ENCODE measurements around the gene ABCC1.
"Not testable (repeated sequence)": the region's sequence is repeated elsewhere in the genome, so short reads cannot be mapped to it uniquely, and the experiment has no call there.

ABCC1 gene

DNA sequence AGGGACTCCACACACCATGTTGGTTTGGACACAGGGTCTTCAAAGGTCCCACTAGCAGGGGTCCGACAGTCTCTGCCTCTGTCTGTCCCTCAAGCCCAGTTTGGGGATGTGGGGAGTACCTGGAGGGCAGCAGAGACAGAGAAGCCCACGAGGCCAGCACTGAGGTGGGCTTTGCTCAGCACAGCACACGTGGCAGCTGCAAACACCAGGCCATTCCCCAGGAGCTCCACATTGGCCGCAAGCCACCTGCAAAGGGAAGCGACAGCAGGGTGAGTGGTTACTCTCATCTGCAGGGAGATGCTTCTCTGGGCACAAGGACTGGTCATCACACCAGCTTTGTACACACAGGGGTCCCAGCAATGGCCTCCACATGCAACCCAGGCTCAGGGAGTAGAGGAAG lies 211.9 kb downstream of the ABCC1 start:
- DNase-seq (ENCODE audit: low read depth, low spot score), result no peak
- Histone ChIP-seq H3K4me1 (ENCODE audit: control insufficient read depth, insufficient read depth, low read length) (no peaks in the 10 kb centered on the region), H3K36me3 (ENCODE audit: control insufficient read depth, insufficient read depth, low read length) (no peaks in the 10 kb centered on the region), H3K9me3 (ENCODE audit: control insufficient read depth, insufficient read depth, low read length) (no peaks in the 10 kb centered on the region; the same call in 1 of the 2 replicates), H3K27ac (ENCODE audit: low read length) (no peak overlapping the region), H3K27me3 (ENCODE audit: control insufficient read depth, insufficient read depth, low read length) (no peaks in the 10 kb centered on the region), H3K4me3 (ENCODE audit: low read length) (no peak overlapping the region)
- WGBS (ENCODE audit: insufficient coverage, insufficient read length), result no CpG with 5 or more reads among the region's 5 CpGs

GRCh38 chr16:16161840-16162239 lies 212.4 kb downstream of the ABCC1 start:
- not testable (repeated sequence) for H3K9me3 ChIP-seq (ENCODE audit: control insufficient read depth, insufficient read depth, low read length)

DNA sequence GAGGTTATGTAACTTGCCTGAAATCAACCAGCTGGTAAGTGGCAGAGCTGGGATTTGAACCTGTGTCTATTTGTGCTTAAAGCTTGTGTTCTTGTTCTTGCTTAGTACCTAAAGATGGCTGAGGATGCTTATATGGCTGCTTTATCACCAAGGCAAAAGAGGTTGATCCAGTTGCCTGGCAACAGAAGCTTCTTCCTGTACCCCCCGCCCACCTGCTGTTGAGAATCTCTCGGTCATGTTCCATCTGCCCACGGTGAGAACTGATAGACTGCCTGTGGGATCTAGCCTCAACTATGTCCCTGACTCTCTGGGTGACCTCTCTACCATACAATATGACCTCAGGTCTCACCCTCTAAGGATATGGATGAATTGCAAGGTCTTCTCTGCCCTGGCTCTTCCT lies 213.2 kb downstream of the ABCC1 start:
- no peak overlapping the region for H3K4me3 ChIP-seq (ENCODE audit: low read length)
- H3K27me3 ChIP-seq (ENCODE audit: control insufficient read depth, insufficient read depth, low read length), result no peaks in the 10 kb centered on the region
- H3K4me1 ChIP-seq (ENCODE audit: control insufficient read depth, insufficient read depth, low read length), result no peaks in the 10 kb centered on the region
- WGBS (ENCODE audit: insufficient coverage, insufficient read length), result no CpG with 5 or more reads among the region's 3 CpGs
- H3K9me3 ChIP-seq (ENCODE audit: control insufficient read depth, insufficient read depth, low read length), result no peaks in the 10 kb centered on the region; the same call in 1 of the 2 replicates
- H3K27ac ChIP-seq (ENCODE audit: low read length), result no peak overlapping the region
- no peaks in the 10 kb centered on the region for H3K36me3 ChIP-seq (ENCODE audit: control insufficient read depth, insufficient read depth, low read length)
- DNase-seq (ENCODE audit: low read depth, low spot score), result no peak

More at GRCh38 chr16:16161840-16162239, 212.4 kb downstream of the ABCC1 start:
- H3K27ac ChIP-seq (ENCODE audit: low read length); H3K4me3 ChIP-seq (ENCODE audit: low read length); H3K27me3 ChIP-seq (ENCODE audit: control insufficient read depth, insufficient read depth, low read length); H3K36me3 ChIP-seq (ENCODE audit: control insufficient read depth, insufficient read depth, low read length); DNase-seq (ENCODE audit: low read depth, low spot score); H3K4me1 ChIP-seq (ENCODE audit: control insufficient read depth, insufficient read depth, low read length): not testable (repeated sequence)
- no CpG with 5 or more reads among the region's 5 CpGs for WGBS (ENCODE audit: insufficient coverage, insufficient read length)

DNA sequence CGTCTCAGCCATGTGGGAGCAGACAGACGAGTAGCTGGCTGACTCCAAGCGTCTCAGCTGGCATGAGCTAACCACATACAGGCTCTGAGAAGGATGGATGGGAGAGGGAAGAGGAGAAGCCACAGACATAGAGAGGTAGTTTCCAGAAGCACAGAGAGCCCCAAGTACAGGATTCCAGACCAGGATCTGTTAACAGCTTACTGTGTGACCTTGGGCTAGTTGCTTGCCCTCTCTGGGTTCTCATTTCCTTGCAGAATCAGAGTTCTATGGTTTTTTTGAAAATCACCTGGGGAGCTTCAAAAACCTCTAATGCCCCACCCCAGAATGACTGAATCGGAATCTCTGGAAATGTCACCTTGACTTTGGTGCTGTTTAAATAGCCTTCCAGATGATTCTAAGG lies 213.7 kb downstream of the ABCC1 start:
- WGBS (ENCODE audit: insufficient coverage, insufficient read length), result no CpG with 5 or more reads among the region's 4 CpGs
- no peaks in the 10 kb centered on the region for H3K27me3 ChIP-seq (ENCODE audit: control insufficient read depth, insufficient read depth, low read length)
- no peaks in the 10 kb centered on the region for H3K4me1 ChIP-seq (ENCODE audit: control insufficient read depth, insufficient read depth, low read length)
- no peaks in the 10 kb centered on the region; the same call in 1 of the 2 replicates for H3K9me3 ChIP-seq (ENCODE audit: control insufficient read depth, insufficient read depth, low read length)
- no peak overlapping the region for H3K27ac ChIP-seq (ENCODE audit: low read length)
- no peak overlapping the region for H3K4me3 ChIP-seq (ENCODE audit: low read length)
- no peak for DNase-seq (ENCODE audit: low read depth, low spot score)
- H3K36me3 ChIP-seq (ENCODE audit: control insufficient read depth, insufficient read depth, low read length), result no peaks in the 10 kb centered on the region

DNA sequence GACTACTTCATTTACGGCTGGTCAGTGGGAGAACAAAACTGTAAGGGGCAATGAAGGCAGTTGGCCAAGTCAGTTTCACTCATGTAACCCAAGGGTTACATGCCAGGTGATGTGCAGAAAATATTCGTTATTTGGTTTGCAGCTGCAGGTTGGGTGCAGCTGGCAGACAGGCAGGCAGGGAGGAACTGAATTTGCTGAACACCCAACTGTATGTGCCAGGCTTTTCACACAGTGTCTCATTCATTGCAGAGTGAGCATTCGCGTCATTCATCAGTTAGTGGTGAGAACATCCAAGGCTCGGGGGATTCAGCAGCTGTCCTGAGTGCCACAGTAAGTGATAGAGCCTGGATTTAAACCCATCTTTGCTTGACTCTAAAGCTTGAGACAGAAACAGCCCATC lies 214.2 kb downstream of the ABCC1 start:
- Histone ChIP-seq H3K27ac (ENCODE audit: low read length) (no peak overlapping the region), H3K4me1 (ENCODE audit: control insufficient read depth, insufficient read depth, low read length) (no peaks in the 10 kb centered on the region), H3K27me3 (ENCODE audit: control insufficient read depth, insufficient read depth, low read length) (no peaks in the 10 kb centered on the region), H3K9me3 (ENCODE audit: control insufficient read depth, insufficient read depth, low read length) (no peaks in the 10 kb centered on the region; the same call in 1 of the 2 replicates), H3K4me3 (ENCODE audit: low read length) (no peak overlapping the region), H3K36me3 (ENCODE audit: control insufficient read depth, insufficient read depth, low read length) (no peaks in the 10 kb centered on the region)
- no CpG with 5 or more reads among the region's 5 CpGs for WGBS (ENCODE audit: insufficient coverage, insufficient read length)
- DNase-seq (ENCODE audit: low read depth, low spot score), result no peak

DNA sequence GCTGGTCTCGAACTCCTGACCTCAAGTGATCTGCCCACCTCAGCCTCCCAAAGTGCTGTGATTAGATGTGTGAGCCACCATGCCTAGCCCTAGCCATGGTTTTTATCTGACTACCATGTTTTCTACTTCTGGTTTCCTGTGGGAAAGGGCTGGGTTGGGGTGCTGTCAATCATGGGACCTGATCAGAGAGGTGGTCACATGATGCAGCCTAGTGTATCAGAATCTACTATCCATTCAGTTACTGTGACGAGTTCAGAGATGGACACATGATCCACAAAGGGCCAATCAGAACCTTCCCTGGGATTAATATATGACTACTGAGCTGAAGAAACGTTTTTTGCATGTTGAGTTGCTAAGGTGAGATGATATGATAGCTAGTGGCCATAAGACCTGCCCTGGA lies 214.8 kb downstream of the ABCC1 start:
- H3K9me3 ChIP-seq (ENCODE audit: control insufficient read depth, insufficient read depth, low read length), result no peaks in the 10 kb centered on the region; the same call in 1 of the 2 replicates
- no peaks in the 10 kb centered on the region for H3K27me3 ChIP-seq (ENCODE audit: control insufficient read depth, insufficient read depth, low read length)
- DNase-seq (ENCODE audit: low read depth, low spot score), result no peak
- H3K4me1 ChIP-seq (ENCODE audit: control insufficient read depth, insufficient read depth, low read length), result no peaks in the 10 kb centered on the region
- no peak overlapping the region for H3K4me3 ChIP-seq (ENCODE audit: low read length)
- no peaks in the 10 kb centered on the region for H3K36me3 ChIP-seq (ENCODE audit: control insufficient read depth, insufficient read depth, low read length)
- no CpG with 5 or more reads among the region's 3 CpGs for WGBS (ENCODE audit: insufficient coverage, insufficient read length)
- H3K27ac ChIP-seq (ENCODE audit: low read length), result no peak overlapping the region

GRCh38 chr16:16166085-16166484 lies 216.7 kb downstream of the ABCC1 start:
- no CpG with 5 or more reads among the region's 7 CpGs for WGBS (ENCODE audit: insufficient coverage, insufficient read length)
- Histone ChIP-seq H3K4me1 (ENCODE audit: control insufficient read depth, insufficient read depth, low read length) (peaks cover 3% of the 10 kb centered on the region; the same call in 1 of the 2 replicates), H3K4me3 (ENCODE audit: low read length) (no peak overlapping the region), H3K36me3 (ENCODE audit: control insufficient read depth, insufficient read depth, low read length) (no peaks in the 10 kb centered on the region), H3K9me3 (ENCODE audit: control insufficient read depth, insufficient read depth, low read length) (no peaks in the 10 kb centered on the region; the same call in 1 of the 2 replicates), H3K27ac (ENCODE audit: low read length) (no peak overlapping the region), H3K27me3 (ENCODE audit: control insufficient read depth, insufficient read depth, low read length) (no peaks in the 10 kb centered on the region)
- DNase-seq (ENCODE audit: low read depth, low spot score), result no peak

GRCh38 chr16:16166949-16167348 lies 217.5 kb downstream of the ABCC1 start:
- Histone ChIP-seq H3K27me3 (ENCODE audit: control insufficient read depth, insufficient read depth, low read length) (no peaks in the 10 kb centered on the region), H3K9me3 (ENCODE audit: control insufficient read depth, insufficient read depth, low read length) (no peaks in the 10 kb centered on the region; the same call in 1 of the 2 replicates), H3K4me3 (ENCODE audit: low read length) (no peak overlapping the region), H3K36me3 (ENCODE audit: control insufficient read depth, insufficient read depth, low read length) (no peaks in the 10 kb centered on the region), H3K27ac (ENCODE audit: low read length) (no peak overlapping the region), H3K4me1 (ENCODE audit: control insufficient read depth, insufficient read depth, low read length) (peaks cover 3% of the 10 kb centered on the region; the same call in 1 of the 2 replicates)
- WGBS (ENCODE audit: insufficient coverage, insufficient read length), result no CpG with 5 or more reads among the region's 2 CpGs
- DNase-seq (ENCODE audit: low read depth, low spot score), result no peak

DNA sequence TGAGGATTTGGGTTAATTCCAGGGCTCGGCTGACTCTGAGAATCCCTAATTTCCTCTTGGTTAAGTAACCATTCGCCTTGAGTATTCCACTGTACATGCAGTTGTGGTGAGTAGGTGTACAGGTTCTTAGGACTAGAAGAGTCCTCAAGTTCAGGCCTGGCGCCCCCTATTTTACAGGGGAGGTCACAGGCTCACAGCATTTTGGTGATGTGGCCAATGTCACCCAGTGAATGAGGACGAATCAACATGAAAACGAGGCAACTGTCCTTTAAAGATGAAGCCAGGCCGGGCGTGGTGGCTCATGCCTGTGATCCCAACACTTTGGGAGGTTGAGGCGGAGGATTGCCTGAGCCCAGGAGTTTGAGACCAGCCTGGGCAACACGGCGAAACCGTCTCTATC lies 218.5 kb downstream of the ABCC1 start:
- H3K4me3 ChIP-seq (ENCODE audit: low read length), result no peak overlapping the region
- no peaks in the 10 kb centered on the region for H3K27me3 ChIP-seq (ENCODE audit: control insufficient read depth, insufficient read depth, low read length)
- DNase-seq (ENCODE audit: low read depth, low spot score), result no peak
- no peak overlapping the region for H3K27ac ChIP-seq (ENCODE audit: low read length)
- no peaks in the 10 kb centered on the region for H3K9me3 ChIP-seq (ENCODE audit: control insufficient read depth, insufficient read depth, low read length)
- no CpG with 5 or more reads among the region's 11 CpGs for WGBS (ENCODE audit: insufficient coverage, insufficient read length)
- no peaks in the 10 kb centered on the region for H3K36me3 ChIP-seq (ENCODE audit: control insufficient read depth, insufficient read depth, low read length)
- peaks cover 3% of the 10 kb centered on the region; the same call in 1 of the 2 replicates for H3K4me1 ChIP-seq (ENCODE audit: control insufficient read depth, insufficient read depth, low read length)

DNA sequence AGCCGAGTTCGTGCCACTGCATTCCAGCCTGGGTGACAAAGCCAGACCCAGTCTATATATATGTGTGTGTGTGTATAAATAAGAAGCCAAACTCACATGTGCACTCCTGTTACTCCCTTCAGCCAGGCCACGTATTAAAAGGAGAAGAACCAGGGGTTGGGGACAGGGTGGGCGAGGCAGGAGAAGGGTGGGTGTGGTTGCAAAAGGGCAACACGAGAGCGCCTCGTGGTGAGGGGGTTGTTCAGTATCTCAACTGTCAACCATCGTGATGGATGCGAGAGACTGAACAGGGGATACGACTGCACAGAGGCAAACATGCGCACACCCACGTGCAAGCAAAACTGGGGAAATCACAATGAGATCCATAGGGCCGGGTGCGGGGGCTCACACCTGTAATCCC lies 219.0 kb downstream of the ABCC1 start:
- no CpG with 5 or more reads among the region's 14 CpGs for WGBS (ENCODE audit: insufficient coverage, insufficient read length)
- Histone ChIP-seq H3K36me3 (ENCODE audit: control insufficient read depth, insufficient read depth, low read length) (no peaks in the 10 kb centered on the region), H3K4me1 (ENCODE audit: control insufficient read depth, insufficient read depth, low read length) (peaks cover 3% of the 10 kb centered on the region; the same call in 1 of the 2 replicates), H3K9me3 (ENCODE audit: control insufficient read depth, insufficient read depth, low read length) (no peaks in the 10 kb centered on the region), H3K27ac (ENCODE audit: low read length) (no peak overlapping the region), H3K27me3 (ENCODE audit: control insufficient read depth, insufficient read depth, low read length) (no peaks in the 10 kb centered on the region), H3K4me3 (ENCODE audit: low read length) (no peak overlapping the region)
- DNase-seq (ENCODE audit: low read depth, low spot score), result no peak

GRCh38 chr16:16169615-16170014 lies 220.2 kb downstream of the ABCC1 start:
- H3K27ac ChIP-seq (ENCODE audit: low read length), result no peak overlapping the region
- WGBS (ENCODE audit: insufficient coverage, insufficient read length), result no CpG with 5 or more reads among the region's 15 CpGs
- no peaks in the 10 kb centered on the region for H3K27me3 ChIP-seq (ENCODE audit: control insufficient read depth, insufficient read depth, low read length)
- no peaks in the 10 kb centered on the region for H3K36me3 ChIP-seq (ENCODE audit: control insufficient read depth, insufficient read depth, low read length)
- no peaks in the 10 kb centered on the region for H3K9me3 ChIP-seq (ENCODE audit: control insufficient read depth, insufficient read depth, low read length)
- no peak overlapping the region for H3K4me3 ChIP-seq (ENCODE audit: low read length)
- peaks cover 3% of the 10 kb centered on the region; the same call in 1 of the 2 replicates for H3K4me1 ChIP-seq (ENCODE audit: control insufficient read depth, insufficient read depth, low read length)
- DNase-seq (ENCODE audit: low read depth, low spot score), result no peak

Measured in iPS DF 6.9 (cell line).